IPS DF 19.7 (cell line): ENCODE data around the gene PCSK4.
"Not testable (repeated sequence)": the region's sequence is repeated elsewhere in the genome, so short reads cannot be mapped to it uniquely, and the experiment has no call there.

Experiments
- DNase-seq: peaks from one replicate; pipeline ENCODE4 v3.0.0-alpha.2; 2013; ENCODE audit warnings: low read depth, low spot score

Gene PCSK4

GRCh38 chr19:1487576-1488281 is 2.4 kb downstream of the PCSK4 start:
- no peak for DNase-seq

- DNase-seq = no peak
Measured at GRCh38 chr19:1486720-1487575, 3.2 kb downstream of the PCSK4 start.

- DNase-seq = no peak
Measured at GRCh38 chr19:1483979-1484428, 6.1 kb downstream of the PCSK4 start.

GRCh38 chr19:1483131-1483978 is 6.8 kb downstream of the PCSK4 start:
- no peak for DNase-seq

GRCh38 chr19:1482361-1483130 is 7.6 kb downstream of the PCSK4 start:
- DNase-seq = no peak

- DNase-seq = no peak
Measured at GRCh38 chr19:1481893-1482360, 8.2 kb downstream of the PCSK4 start.

GRCh38 chr19:1481224-1481892 is 8.8 kb downstream of the PCSK4 start:
- DNase-seq = no peak

GRCh38 chr19:1478934-1479707 is 11.0 kb downstream of the PCSK4 start, which contains the start of gene C19orf25:
TSS of gene C19orf25 (minus strand) at chr19:1479215. CDS start at chr19:1478903, 312 bp downstream.
- no peak for DNase-seq

GRCh38 chr19:1477056-1477455 is 13.1 kb downstream of the PCSK4 start:
- not testable (repeated sequence) for DNase-seq

GRCh38 chr19:1475751-1476437 is 14.3 kb downstream of the PCSK4 start:
- DNase-seq = no peak

GRCh38 chr19:1474765-1475351 is 15.3 kb downstream of the PCSK4 start:
- DNase-seq = no peak

GRCh38 chr19:1474011-1474764 is 16.0 kb downstream of the PCSK4 start:
- no peak for DNase-seq

GRCh38 chr19:1473085-1473851 is 16.9 kb downstream of the PCSK4 start:
- DNase-seq = no peak

GRCh38 chr19:1472231-1473084 is 17.7 kb downstream of the PCSK4 start:
- no peak for DNase-seq

GRCh38 chr19:1471515-1472160 is 18.5 kb downstream of the PCSK4 start:
- no peak for DNase-seq
